ENCODE results near the gene TTC21B.

TTC21B gene

GRCh38 chr2:165905269-165905668 is 48.3 kb downstream of the TTC21B start:
- DNase-seq (ENCODE audit: low spot score), result no peak
- Mint-ChIP-seq H3K9me3 (no peaks in the 10 kb centered on the region), H3K36me3 (ENCODE audit: low read depth) (peaks cover 22% of the 10 kb centered on the region), H3K27me3 (ENCODE audit: low read depth) (no peaks in the 10 kb centered on the region), H3K4me1 (ENCODE audit: low read depth) (peaks cover 14% of the 10 kb centered on the region), H3K27ac (peak overlapping the region; percentile 3), H3K4me3 (no peak overlapping the region)

DNA sequence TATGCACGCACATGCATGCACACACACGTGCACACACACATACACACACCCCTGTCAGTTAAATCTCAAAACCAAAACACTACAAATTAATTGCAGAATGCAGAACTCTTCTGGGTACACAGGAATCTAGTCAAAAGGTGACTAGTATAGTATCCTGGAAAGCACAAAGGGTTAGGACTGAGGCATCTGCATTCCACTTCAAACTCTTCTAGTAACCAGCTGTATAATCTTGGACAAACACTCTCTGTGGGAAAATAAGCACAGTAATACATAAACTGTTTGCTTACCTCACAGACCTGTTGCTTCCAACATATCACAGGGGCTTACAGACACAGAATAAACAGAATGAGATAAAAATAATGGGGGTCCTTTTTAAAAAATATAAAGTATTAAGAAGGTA is 49.1 kb downstream of the TTC21B start:
- Mint-ChIP-seq H3K4me1 (ENCODE audit: low read depth) (peaks cover 14% of the 10 kb centered on the region), H3K36me3 (ENCODE audit: low read depth) (peaks cover 24% of the 10 kb centered on the region), H3K9me3 (no peaks in the 10 kb centered on the region), H3K27me3 (ENCODE audit: low read depth) (no peaks in the 10 kb centered on the region), H3K4me3 (no peak overlapping the region), H3K27ac (no peak overlapping the region)
- DNase-seq (ENCODE audit: low spot score), result no peak

DNA sequence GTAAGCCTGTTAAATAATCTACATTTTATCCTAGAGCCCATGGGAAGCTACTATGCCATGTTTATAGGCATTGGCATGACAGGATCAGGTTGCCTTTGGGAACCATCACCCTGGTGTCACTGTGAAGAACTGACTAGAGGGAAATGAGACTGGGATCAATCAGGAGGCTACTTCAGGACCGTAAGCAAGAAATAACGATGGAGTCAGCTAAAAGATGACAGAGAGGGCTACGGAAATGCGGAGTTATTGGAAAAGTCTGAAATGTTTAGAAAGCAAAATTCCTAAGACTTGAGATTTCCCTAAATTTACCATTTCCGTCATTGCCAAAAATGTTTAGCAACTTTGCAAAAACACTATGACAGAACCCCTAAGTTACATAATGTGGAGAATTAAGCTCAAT is 50.2 kb downstream of the TTC21B start:
- peaks cover 14% of the 10 kb centered on the region for H3K4me1 Mint-ChIP-seq (ENCODE audit: low read depth)
- no peak overlapping the region for H3K4me3 Mint-ChIP-seq
- H3K36me3 Mint-ChIP-seq (ENCODE audit: low read depth), result peaks cover 24% of the 10 kb centered on the region

DNA sequence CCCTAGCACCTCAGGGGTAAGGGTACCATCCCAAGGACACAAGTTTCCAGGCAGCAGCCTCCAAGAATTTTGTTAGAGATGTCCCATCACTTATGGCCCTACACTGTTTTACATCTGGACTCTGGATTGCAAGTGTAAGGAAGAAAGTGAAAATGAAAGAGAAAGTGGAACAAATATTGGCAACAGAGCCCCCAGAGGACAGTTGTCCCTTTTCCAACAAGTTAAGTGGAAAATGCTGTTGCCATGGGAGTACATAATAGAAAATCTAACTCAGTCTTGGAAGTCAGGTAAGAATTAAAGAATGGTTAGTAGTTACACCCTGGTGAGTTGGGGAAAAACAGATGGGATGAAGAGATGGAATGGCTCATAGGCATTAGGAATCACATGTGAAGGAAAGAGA is 50.6 kb downstream of the TTC21B start:
- Mint-ChIP-seq H3K27me3 (ENCODE audit: low read depth) (no peaks in the 10 kb centered on the region), H3K4me1 (ENCODE audit: low read depth) (peaks cover 14% of the 10 kb centered on the region), H3K4me3 (peak overlapping the region; percentile 66), H3K27ac (peak overlapping the region; percentile 76), H3K36me3 (ENCODE audit: low read depth) (peaks cover 28% of the 10 kb centered on the region), H3K9me3 (no peaks in the 10 kb centered on the region)
- no peak for DNase-seq (ENCODE audit: low spot score)

More for the DNA sequence above, 50.2 kb downstream of the TTC21B start:
- no peaks in the 10 kb centered on the region for H3K9me3 Mint-ChIP-seq
- no peak for DNase-seq (ENCODE audit: low spot score)
- peak overlapping the region; percentile 76 for H3K27ac Mint-ChIP-seq
- H3K27me3 Mint-ChIP-seq (ENCODE audit: low read depth), result no peaks in the 10 kb centered on the region

DNA sequence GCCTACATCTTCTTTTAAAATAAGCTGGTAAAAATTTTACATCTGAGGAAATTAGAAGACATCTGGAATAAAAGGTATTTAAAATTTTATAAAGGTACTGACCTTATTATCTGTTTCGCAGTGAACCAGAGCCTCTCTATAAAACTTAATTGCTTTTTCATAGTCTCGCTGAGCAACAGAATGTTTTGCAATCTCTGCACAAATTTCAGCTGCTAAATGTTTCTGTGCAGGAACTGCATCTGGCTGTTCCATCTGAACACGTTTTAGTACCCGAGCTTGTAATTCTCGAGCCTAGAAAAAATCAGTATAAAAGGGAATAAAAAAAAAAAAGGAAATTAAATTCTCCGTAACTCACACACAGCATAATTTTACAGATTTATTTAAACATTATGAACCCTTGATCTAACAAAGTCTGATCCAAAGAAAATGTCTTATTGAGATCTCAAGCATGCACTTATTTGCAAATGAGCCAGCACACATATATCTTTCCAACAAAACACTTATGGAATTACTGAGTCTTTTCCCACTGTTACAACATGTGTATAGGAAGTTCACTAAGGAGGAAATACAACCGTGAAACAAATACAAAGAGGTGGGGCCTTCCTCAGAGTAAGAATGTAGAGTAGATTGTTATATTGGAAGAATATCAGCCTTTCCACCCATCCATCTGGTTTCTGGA is 51.8 kb downstream of the TTC21B start:
- no peak for DNase-seq (ENCODE audit: low spot score)
- Mint-ChIP-seq H3K4me3 (no peak overlapping the region), H3K27me3 (ENCODE audit: low read depth) (no peaks in the 10 kb centered on the region), H3K36me3 (ENCODE audit: low read depth) (peaks cover 36% of the 10 kb centered on the region), H3K9me3 (no peaks in the 10 kb centered on the region), H3K27ac (no peak overlapping the region), H3K4me1 (ENCODE audit: low read depth) (peaks cover 14% of the 10 kb centered on the region)

- no peak overlapping the region for H3K4me3 Mint-ChIP-seq
- peaks cover 8% of the 10 kb centered on the region for H3K4me1 Mint-ChIP-seq (ENCODE audit: low read depth)
- H3K27me3 Mint-ChIP-seq (ENCODE audit: low read depth), result no peaks in the 10 kb centered on the region
- H3K36me3 Mint-ChIP-seq (ENCODE audit: low read depth), result peaks cover 30% of the 10 kb centered on the region
- no peak for DNase-seq (ENCODE audit: low spot score)
- no peaks in the 10 kb centered on the region for H3K9me3 Mint-ChIP-seq
- no peak overlapping the region for H3K27ac Mint-ChIP-seq
Measured at GRCh38 chr2:165899311-165899710, 54.3 kb downstream of the TTC21B start.

DNA sequence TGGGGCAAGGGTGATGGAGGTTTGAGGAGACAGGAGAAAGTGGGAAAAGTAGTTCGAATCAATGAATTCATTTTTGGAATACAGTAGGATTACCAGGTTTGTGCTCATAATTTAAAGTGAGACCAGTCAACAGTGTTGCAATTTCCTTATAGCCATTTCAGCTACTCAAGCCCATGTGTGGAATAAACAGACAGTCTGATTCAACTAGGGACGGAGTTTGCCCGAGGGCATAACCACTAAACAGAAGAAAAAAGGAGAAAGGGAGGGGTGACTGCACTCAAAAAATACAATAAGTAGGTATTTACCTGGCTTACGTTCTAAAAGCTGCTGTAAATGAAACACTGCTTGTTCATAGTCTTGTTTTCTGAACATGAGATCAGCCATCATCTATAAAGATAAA is 55.2 kb downstream of the TTC21B start:
- Mint-ChIP-seq H3K4me3 (no peak overlapping the region), H3K4me1 (ENCODE audit: low read depth) (peaks cover 8% of the 10 kb centered on the region), H3K36me3 (ENCODE audit: low read depth) (peaks cover 36% of the 10 kb centered on the region), H3K9me3 (no peaks in the 10 kb centered on the region), H3K27ac (no peak overlapping the region), H3K27me3 (ENCODE audit: low read depth) (no peaks in the 10 kb centered on the region)
- DNase-seq (ENCODE audit: low spot score), result no peak

GRCh38 chr2:165897726-165898125 is 55.9 kb downstream of the TTC21B start:
- no peaks in the 10 kb centered on the region for H3K9me3 Mint-ChIP-seq
- no peak overlapping the region for H3K27ac Mint-ChIP-seq
- peaks cover 3% of the 10 kb centered on the region for H3K4me1 Mint-ChIP-seq (ENCODE audit: low read depth)
- H3K4me3 Mint-ChIP-seq, result no peak overlapping the region
- DNase-seq (ENCODE audit: low spot score), result no peak
- H3K36me3 Mint-ChIP-seq (ENCODE audit: low read depth), result peaks cover 30% of the 10 kb centered on the region
- no peaks in the 10 kb centered on the region for H3K27me3 Mint-ChIP-seq (ENCODE audit: low read depth)

GRCh38 chr2:165897074-165897473 is 56.5 kb downstream of the TTC21B start:
- no peak overlapping the region for H3K27ac Mint-ChIP-seq
- H3K9me3 Mint-ChIP-seq, result no peaks in the 10 kb centered on the region
- no peak overlapping the region for H3K4me3 Mint-ChIP-seq
- DNase-seq (ENCODE audit: low spot score), result no peak
- H3K4me1 Mint-ChIP-seq (ENCODE audit: low read depth), result peaks cover 2% of the 10 kb centered on the region
- no peaks in the 10 kb centered on the region for H3K27me3 Mint-ChIP-seq (ENCODE audit: low read depth)
- H3K36me3 Mint-ChIP-seq (ENCODE audit: low read depth), result peaks cover 30% of the 10 kb centered on the region

GRCh38 chr2:165895974-165896373 is 57.6 kb downstream of the TTC21B start:
- Mint-ChIP-seq H3K27ac (no peak overlapping the region), H3K27me3 (ENCODE audit: low read depth) (no peaks in the 10 kb centered on the region), H3K36me3 (ENCODE audit: low read depth) (peaks cover 27% of the 10 kb centered on the region), H3K4me3 (no peak overlapping the region), H3K4me1 (ENCODE audit: low read depth) (peaks cover 2% of the 10 kb centered on the region), H3K9me3 (no peaks in the 10 kb centered on the region)
- DNase-seq (ENCODE audit: low spot score), result no peak

GRCh38 chr2:165893556-165893955 is 60.0 kb downstream of the TTC21B start:
- Mint-ChIP-seq H3K4me1 (ENCODE audit: low read depth) (peaks cover 4% of the 10 kb centered on the region), H3K27me3 (ENCODE audit: low read depth) (no peaks in the 10 kb centered on the region), H3K27ac (no peak overlapping the region), H3K4me3 (no peak overlapping the region), H3K9me3 (no peaks in the 10 kb centered on the region), H3K36me3 (ENCODE audit: low read depth) (peaks cover 33% of the 10 kb centered on the region)
- no peak for DNase-seq (ENCODE audit: low spot score)

DNA sequence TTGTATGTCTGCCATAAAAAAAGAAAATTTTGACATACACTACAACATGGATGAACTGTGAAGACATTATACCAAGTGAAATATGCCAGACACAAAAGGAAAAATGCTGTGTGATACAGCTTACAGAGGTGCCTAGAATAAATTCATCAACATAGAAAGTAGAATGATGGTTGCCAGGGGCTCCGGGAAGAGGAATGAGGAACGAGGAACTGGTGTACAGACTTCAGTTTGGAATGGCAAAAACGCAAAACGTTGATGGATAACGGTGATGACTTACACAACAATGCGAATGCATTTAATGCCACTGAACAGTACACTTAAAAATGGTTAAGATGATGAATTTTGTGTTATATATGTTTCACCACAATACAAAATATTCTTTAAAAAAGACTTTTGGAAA is 61.0 kb downstream of the TTC21B start:
- Mint-ChIP-seq H3K4me3 (no peak overlapping the region), H3K36me3 (ENCODE audit: low read depth) (peaks cover 24% of the 10 kb centered on the region), H3K27ac (no peak overlapping the region), H3K9me3 (no peaks in the 10 kb centered on the region), H3K27me3 (ENCODE audit: low read depth) (no peaks in the 10 kb centered on the region), H3K4me1 (ENCODE audit: low read depth) (peaks cover 4% of the 10 kb centered on the region)
- DNase-seq (ENCODE audit: low spot score), result no peak

DNA sequence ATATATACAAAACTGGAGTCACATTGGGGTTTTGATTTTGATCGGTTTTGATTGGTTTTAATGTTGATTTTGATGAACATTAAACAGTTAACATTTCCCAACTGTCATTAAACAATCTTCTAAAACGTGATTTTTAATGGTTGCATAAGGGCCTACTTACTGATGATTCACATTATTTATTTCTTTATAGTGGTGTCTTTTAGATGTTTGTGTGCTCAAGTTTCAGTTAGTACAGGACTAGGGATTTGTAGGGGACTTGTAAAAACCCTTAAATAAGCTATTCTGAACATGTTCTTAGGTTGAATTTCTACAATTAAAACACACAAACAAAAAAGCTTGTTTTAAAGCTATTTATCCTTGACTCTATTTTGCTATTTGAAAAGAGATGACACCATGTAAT is 61.6 kb downstream of the TTC21B start:
- no peak overlapping the region for H3K4me3 Mint-ChIP-seq
- H3K4me1 Mint-ChIP-seq (ENCODE audit: low read depth), result peaks cover 4% of the 10 kb centered on the region
- H3K9me3 Mint-ChIP-seq, result no peaks in the 10 kb centered on the region
- no peak overlapping the region for H3K27ac Mint-ChIP-seq
- peaks cover 21% of the 10 kb centered on the region for H3K36me3 Mint-ChIP-seq (ENCODE audit: low read depth)
- H3K27me3 Mint-ChIP-seq (ENCODE audit: low read depth), result no peaks in the 10 kb centered on the region
- no peak for DNase-seq (ENCODE audit: low spot score)

DNA sequence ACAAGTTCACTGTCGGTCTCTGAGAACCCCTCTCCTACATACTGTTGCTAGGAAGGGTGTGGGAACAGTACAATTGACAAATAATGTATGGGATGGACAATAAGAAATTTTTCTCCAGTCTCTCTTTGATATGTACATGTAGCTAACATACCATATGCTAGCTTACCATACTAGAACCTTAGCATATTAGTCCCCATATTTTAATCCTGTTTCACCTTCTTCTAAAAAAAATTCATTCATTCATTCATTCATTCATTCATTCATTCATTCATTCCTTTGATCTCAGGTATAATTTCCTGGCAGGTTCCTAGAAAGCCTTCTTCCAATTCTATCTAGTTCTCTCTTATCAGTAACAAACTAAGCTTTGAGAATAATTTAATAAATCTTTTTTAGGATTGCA is 62.2 kb downstream of the TTC21B start:
- no peak overlapping the region for H3K27ac Mint-ChIP-seq
- peaks cover 20% of the 10 kb centered on the region for H3K36me3 Mint-ChIP-seq (ENCODE audit: low read depth)
- H3K4me1 Mint-ChIP-seq (ENCODE audit: low read depth), result peaks cover 8% of the 10 kb centered on the region
- no peaks in the 10 kb centered on the region for H3K9me3 Mint-ChIP-seq
- H3K27me3 Mint-ChIP-seq (ENCODE audit: low read depth), result no peaks in the 10 kb centered on the region
- no peak for DNase-seq (ENCODE audit: low spot score)
- H3K4me3 Mint-ChIP-seq, result no peak overlapping the region

GRCh38 chr2:165889798-165890197 is 63.8 kb downstream of the TTC21B start:
- peaks cover 6% of the 10 kb centered on the region for H3K4me1 Mint-ChIP-seq (ENCODE audit: low read depth)
- no peak overlapping the region for H3K27ac Mint-ChIP-seq
- H3K27me3 Mint-ChIP-seq (ENCODE audit: low read depth), result no peaks in the 10 kb centered on the region
- no peaks in the 10 kb centered on the region for H3K9me3 Mint-ChIP-seq
- no peak for DNase-seq (ENCODE audit: low spot score)
- H3K36me3 Mint-ChIP-seq (ENCODE audit: low read depth), result peaks cover 21% of the 10 kb centered on the region
- no peak overlapping the region for H3K4me3 Mint-ChIP-seq
